Spleen (tissue), 11 donors: ENCODE results near the gene USP2. TPM values are rescaled to one million over a fixed set of nuclear protein-coding genes. Genes with fewer than 3 reads are reported as not detected.

Experiments
- DNase-seq: peaks from one replicate; pipeline ENCODE4 v3.0.0-alpha.2; 2020
- H3K27ac ChIP-seq, 8 donors: fragments of 200-600 bp; sonication (generic) in 7 of 8; 1 replicate in 4 of 8; 2 replicates in 4 of 8; pipeline versions ENCODE4 v1.5.0 to v1.8.0; 2016 to 2021; ENCODE audit warnings: inconsistent platforms in 4 of 8, mild to moderate bottlenecking in 4 of 8, moderate library complexity in 1 of 8
- H3K27me3 ChIP-seq, 7 donors: fragments of 200-600 bp; sonication (generic) in 6 of 7; replicated peaks in 1 of 7; 1 replicate in 4 of 7; 2 replicates in 3 of 7; pipeline versions ENCODE4 v1.5.0 to v1.8.0; 2016 to 2021; ENCODE audit warnings: inconsistent platforms in 3 of 7, mild to moderate bottlenecking in 1 of 7
- H3K36me3 ChIP-seq, 6 donors: fragments of 200-600 bp; sonication (generic) in 5 of 6; 1 replicate in 4 of 6; 2 replicates in 2 of 6; pipeline versions ENCODE4 v1.5.0 to v1.8.0; 2016 to 2021; ENCODE audit warnings: inconsistent platforms in 2 of 6
- H3K4me1 ChIP-seq, 6 donors: fragments of 200-600 bp; sonication (generic) in 5 of 6; 1 replicate in 3 of 6; 2 replicates in 3 of 6; pipeline versions ENCODE4 v1.5.0 to v1.8.0; 2016 to 2021; ENCODE audit warnings: inconsistent platforms in 3 of 6
- H3K4me3 ChIP-seq, 8 donors: fragments of 200-600 bp; sonication (generic) in 7 of 8; 1 replicate in 4 of 8; 2 replicates in 4 of 8; pipeline versions ENCODE4 v1.5.0 to v1.8.0; 2016 to 2021; ENCODE audit warnings: inconsistent platforms in 4 of 8, mild to moderate bottlenecking in 4 of 8, moderate library complexity in 2 of 8
- H3K9me3 ChIP-seq, 8 donors: fragments of 200-600 bp; sonication (generic) in 7 of 8; 1 replicate in 4 of 8; 2 replicates in 4 of 8; pipeline versions ENCODE4 v1.5.0 to v1.8.0; 2016 to 2021; ENCODE audit warnings: inconsistent platforms in 4 of 8
- CTCF ChIP-seq, 11 experiments: fragments of 200-600 bp in 7 of 11; fragments of 450-650 bp in 4 of 11; sonication (generic) in 4 of 11; IDR thresholded peaks in 8 of 11; conservative IDR thresholded peaks in 3 of 11; 1 replicate in 7 of 11; 2 replicates in 4 of 11; pipeline versions ENCODE4 v1.4.0 to v1.8.0; 2016 to 2021; ENCODE audit warnings: antibody characterized with exemption in 11 of 11, inconsistent platforms in 4 of 11, mild to moderate bottlenecking in 1 of 11
- POLR2A ChIP-seq, 3 donors: fragments of 450-650 bp; IDR thresholded peaks; one replicate each; pipeline ENCODE4 v1.5.1; 2017; ENCODE audit warnings: antibody characterized with exemption in 3 of 3, mild to moderate bottlenecking in 1 of 3
- POLR2AphosphoS5 ChIP-seq, 3 donors: sonication (generic); formaldehyde crosslinking; IDR thresholded peaks; one replicate each; pipeline ENCODE4 v1.5.1; 2017; ENCODE audit warnings: antibody characterized with exemption in 3 of 3
- WGBS, 5 donors: extraction: QIAGEN DNeasy Blood & Tissue Kit in 3 of 5; methylation state at CpG; one replicate each; pipeline versions ENCODE4 v1.1.5 to v1.1.7; 2013 to 2018; 5-methylcytosine and 5-hydroxymethylcytosine counted together
- intact Hi-C: fragments of 100-400 bp; cut with DNase I; formaldehyde crosslinking; loops from one replicate; pipeline ENCODE4 v1.15.0; 2023; ENCODE audit warnings: low total_unique reads
- microRNA-seq, 3 donors: library from miRNA; unstranded; fragments of <30 nt; microRNA quantifications; one replicate each; pipeline versions ENCODE4 to v1.1.0, GENCODE V29; 2019 to 2020
- polyA plus RNA-seq, 3 donors: library from polyadenylated mRNA; stranded (reverse); fragments of 200-250 nt; gene quantifications; one replicate each; pipeline ENCODE4 v1.2.1, GENCODE V29; 2013
- small RNA-seq, 4 donors: library from RNA; depleted of rRNA; stranded (forward); fragments of <200 nt; gene quantifications; one replicate each; pipeline ENCODE3, GENCODE V24; 2016
- total RNA-seq, 7 donors: library from RNA; depleted of rRNA in 3 of 7; stranded (reverse); fragments of >200 nt in 3 of 7; fragmentation: NEBNext Ultra II Directional in 4 of 7; extraction: Animal tissue kit (Norgen Biotek cat#: 25700) in 4 of 7; gene quantifications; one replicate each; pipeline versions ENCODE4 v1.1.0 to v1.2.1, GENCODE V29; 2016 to 2021
- donor health status: healthy with polysubstance abuse.
- donor health status: DM: no; HTN: no; CAD: no; lungs with moderate emphysema.
- donor health status: DM: no; HTN: no; CAD: no.
- donor health status: Bipolar disorder and iron deficiency.
- donor health status: healthy.
- donor health status: DM: no; HTN: no; CAD: no.
- donor health status: DM: yes; HTN: yes; CAD: no.

USP2 gene
- total and polyA plus RNA-seq, 10 donors, result 0.15 to 0.88 (median 0.45) TPM

GRCh38 chr11:119306373-119306890, 75.1 kb downstream of the USP2 start:
- peaks cover 0 to 26% (median 7%) of the 10 kb centered on the region in 6 donors for H3K4me1 ChIP-seq
- H3K27ac ChIP-seq, result peak overlapping the region in 6 of 8 donors; percentile 13 to 48 (median 30)
- intact Hi-C loops, result no loop called here
- TF ChIP-seq POLR2A (IDR thresholded peaks at IDR 0.05) (no peak), CTCF (IDR thresholded peaks at IDR 0.05 in 8 of 11, conservative IDR thresholded peaks at IDR 0.05 in 3 of 11) (no peak), POLR2AphosphoS5 (IDR thresholded peaks at IDR 0.05) (peak in 2 of 3 donors; percentile 32 to 33)
- H3K4me3 ChIP-seq, result no peak overlapping the region
- DNase-seq, result no peak
- H3K9me3 ChIP-seq, result no peaks in the 10 kb centered on the region
- peaks cover 5 to 100% (median 51%) of the 10 kb centered on the region in 6 donors for H3K36me3 ChIP-seq
- no peaks in the 10 kb centered on the region for H3K27me3 ChIP-seq
- WGBS, 5 donors, result 59 to 72% (median 65%) methylated on average over 3 to 5 of the region's 5 CpGs

- intact Hi-C loops, result no loop called here
- Histone ChIP-seq H3K4me1 (peaks cover 0 to 20% (median 4%) of the 10 kb centered on the region in 6 donors), H3K27ac (peak overlapping the region in 4 of 8 donors; percentile 23 to 48 (median 32)), H3K4me3 (no peak overlapping the region), H3K36me3 (peaks cover 5 to 100% (median 56%) of the 10 kb centered on the region in 6 donors), H3K9me3 (no peaks in the 10 kb centered on the region), H3K27me3 (no peaks in the 10 kb centered on the region)
- no peak for TF ChIP-seq CTCF (IDR thresholded peaks at IDR 0.05 in 8 of 11, conservative IDR thresholded peaks at IDR 0.05 in 3 of 11)
- no peak for TF ChIP-seq POLR2AphosphoS5 (IDR thresholded peaks at IDR 0.05)
- no peak for TF ChIP-seq POLR2A (IDR thresholded peaks at IDR 0.05)
- 85 to 97% (median 91%) methylated on average over 7 of the region's 7 CpGs for WGBS, 5 donors
- DNase-seq, result no peak
Observed at GRCh38 chr11:119305556-119306372, 75.7 kb downstream of the USP2 start.

Small RNA genes within 50 kb of the gene (microRNA-seq; reads per million reads assigned to microRNA genes)
- 0 to 0.28 (median 0) reads per million in 3 donors for gene MIR6756

Small RNA genes within 50 kb of the gene (small RNA-seq; reads per million reads assigned to genes)
- gene AP003396.4 (0 reads per million in 4 donors), gene RF01225 (0 reads per million in 4 donors)

Other genes with a start within 250 kb of the USP2 start
- under 1 TPM in 4 of 7 donors, not detected in 3; 0.17 to 0.32 (median 0.23) TPM for gene ABCG4, start 232.6 kb downstream of the USP2 start, total RNA-seq
- gene ABCG4, start 232.6 kb downstream of the USP2 start, polyA plus RNA-seq, result under 1 TPM in 2 of 3 donors, not detected in 1; 0.03 to 0.06 TPM
- gene NLRX1, start 213.0 kb downstream of the USP2 start, total RNA-seq, result 10 to 100 TPM; 13.2 to 18.7 (median 15.4) TPM
- 10 to 100 TPM in 1 of 3 donors, 1 to 10 TPM in 2; 3.6 to 10.6 (median 5.3) TPM for gene NLRX1, start 213.0 kb downstream of the USP2 start, polyA plus RNA-seq
- not detected for gene NHERF4, start 196.2 kb downstream of the USP2 start, total RNA-seq
- under 1 TPM in 1 of 3 donors, not detected in 2; 0.12 TPM for gene NHERF4, start 196.2 kb downstream of the USP2 start, polyA plus RNA-seq
- 10 to 100 TPM; 41.0 to 56.3 (median 48.9) TPM for gene CBL, start 175.4 kb downstream of the USP2 start, total RNA-seq
- 10 to 100 TPM in 1 of 3 donors, 1 to 10 TPM in 2; 9.4 to 10.1 (median 9.5) TPM for gene CBL, start 175.4 kb downstream of the USP2 start, polyA plus RNA-seq
- 100 to 1,000 TPM in 4 of 7 donors, 10 to 100 TPM in 3; 24.2 to 612 (median 139) TPM for gene MCAM, start 64.6 kb downstream of the USP2 start, total RNA-seq
- 10 to 100 TPM; 10.3 to 19.3 (median 12.2) TPM for gene MCAM, start 64.6 kb downstream of the USP2 start, polyA plus RNA-seq
- 10 to 100 TPM; 13.6 to 18.2 (median 16.5) TPM for gene RNF26, start 47.2 kb downstream of the USP2 start, total RNA-seq
- gene RNF26, start 47.2 kb downstream of the USP2 start, polyA plus RNA-seq, result 10 to 100 TPM in 2 of 3 donors, 1 to 10 TPM in 1; 8.6 to 13.2 (median 10.0) TPM
- 10 to 100 TPM; 21.3 to 55.0 (median 35.8) TPM for gene C1QTNF5, start 40.8 kb downstream of the USP2 start, total RNA-seq
- gene C1QTNF5, start 40.8 kb downstream of the USP2 start, polyA plus RNA-seq, result 10 to 100 TPM; 10.3 to 29.0 (median 20.2) TPM
- under 1 TPM in 1 of 7 donors, not detected in 6; 0.16 TPM for gene MFRP, start 35.0 kb downstream of the USP2 start, total RNA-seq
- under 1 TPM; 0.02 to 0.03 (median 0.02) TPM for gene MFRP, start 35.0 kb downstream of the USP2 start, polyA plus RNA-seq
- 10 to 100 TPM in 6 of 7 donors, 1 to 10 TPM in 1; 7.1 to 29.4 (median 16.9) TPM for gene THY1, start 41.5 kb upstream of the USP2 start, total RNA-seq
- 10 to 100 TPM in 1 of 3 donors, 1 to 10 TPM in 2; 6.1 to 11.7 (median 7.7) TPM for gene THY1, start 41.5 kb upstream of the USP2 start, polyA plus RNA-seq